ENCODE measurements around the gene CIP2A.

DNA sequence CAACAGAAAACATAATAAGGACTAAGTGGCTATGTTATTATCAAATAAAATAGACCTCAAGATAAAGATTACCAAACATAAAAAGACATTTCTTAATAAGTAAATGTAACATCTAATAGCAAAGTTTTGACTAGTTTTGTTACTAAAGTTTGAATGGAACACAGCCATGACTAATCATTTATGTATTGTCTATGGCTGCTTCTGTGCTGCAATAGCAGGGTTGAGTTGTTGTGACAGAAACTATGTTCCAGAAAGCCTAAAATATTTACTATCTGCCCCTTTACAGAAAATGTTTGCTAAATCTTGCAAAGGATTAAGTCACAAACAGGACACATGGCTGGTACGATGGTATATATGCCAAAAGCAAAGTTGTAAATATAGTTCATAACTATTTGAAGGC lies 40.9 kb downstream of the CIP2A start:
- TF ChIP-seq, protein P1, sequence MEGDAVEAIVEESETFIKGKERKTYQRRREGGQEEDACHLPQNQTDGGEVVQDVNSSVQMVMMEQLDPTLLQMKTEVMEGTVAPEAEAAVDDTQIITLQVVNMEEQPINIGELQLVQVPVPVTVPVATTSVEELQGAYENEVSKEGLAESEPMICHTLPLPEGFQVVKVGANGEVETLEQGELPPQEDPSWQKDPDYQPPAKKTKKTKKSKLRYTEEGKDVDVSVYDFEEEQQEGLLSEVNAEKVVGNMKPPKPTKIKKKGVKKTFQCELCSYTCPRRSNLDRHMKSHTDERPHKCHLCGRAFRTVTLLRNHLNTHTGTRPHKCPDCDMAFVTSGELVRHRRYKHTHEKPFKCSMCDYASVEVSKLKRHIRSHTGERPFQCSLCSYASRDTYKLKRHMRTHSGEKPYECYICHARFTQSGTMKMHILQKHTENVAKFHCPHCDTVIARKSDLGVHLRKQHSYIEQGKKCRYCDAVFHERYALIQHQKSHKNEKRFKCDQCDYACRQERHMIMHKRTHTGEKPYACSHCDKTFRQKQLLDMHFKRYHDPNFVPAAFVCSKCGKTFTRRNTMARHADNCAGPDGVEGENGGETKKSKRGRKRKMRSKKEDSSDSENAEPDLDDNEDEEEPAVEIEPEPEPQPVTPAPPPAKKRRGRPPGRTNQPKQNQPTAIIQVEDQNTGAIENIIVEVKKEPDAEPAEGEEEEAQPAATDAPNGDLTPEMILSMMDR (IDR thresholded peaks at IDR 0.05 in 4 of 5, conservative IDR thresholded peaks at IDR 0.05 in 1 of 5), result no peak
- no peak for TF ChIP-seq POLR2A (IDR thresholded peaks at IDR 0.05)

All from gastrocnemius medialis (tissue), 4 donors.